Cardiac muscle cell (in vitro differentiated cells and primary cell): ENCODE results near the gene DCUN1D1. TPM values are rescaled to one million over a fixed set of nuclear protein-coding genes. Genes with fewer than 3 reads are reported as not detected.

Source experiments
- DNase-seq, 2 donors: peaks; one replicate each; pipeline versions ENCODE4 v3.0.0 to v3.0.0-alpha.2; 2010 to 2017; ENCODE audit warnings: low read depth in 1 of 2, low spot score in 1 of 2
- H3K27ac ChIP-seq: fragments of 200-600 bp; sonication (generic); 2 replicates; pipeline ENCODE4 v1.5.1; 2016
- H3K27me3 ChIP-seq: fragments of 200-600 bp; sonication (generic); 2 replicates; pipeline ENCODE4 v1.6.0; 2016; ENCODE audit warnings: control low read depth
- H3K36me3 ChIP-seq: fragments of 200-600 bp; sonication (generic); 2 replicates; pipeline ENCODE4 v1.5.1; 2016; ENCODE audit warnings: control low read depth
- H3K4me1 ChIP-seq: fragments of 200-600 bp; sonication (generic); 2 replicates; pipeline ENCODE4 v1.8.1; 2017; ENCODE audit warnings: low read depth, mild to moderate bottlenecking, mixed run types
- H3K4me3 ChIP-seq: fragments of 200-600 bp; sonication (generic); 2 replicates; pipeline ENCODE4 v1.5.1; 2016; ENCODE audit warnings: mild to moderate bottlenecking
- H3K9me3 ChIP-seq: fragments of 200-600 bp; sonication (generic); 2 replicates; pipeline ENCODE4 v1.5.1; 2017; ENCODE audit warnings: low read depth, mild to moderate bottlenecking, control low read depth
- polyA plus RNA-seq: library from polyadenylated mRNA; unstranded; fragments of >200 nt; fragmentation: Nextera tagmentation; extraction: Ambion mirVana; gene quantifications from 2 replicates; pipeline ENCODE4 v1.2.1, GENCODE V29; 2016
- total RNA-seq: library from RNA; depleted of rRNA; stranded (reverse); fragments of >200 nt; gene quantifications from 2 replicates; pipeline ENCODE4 v1.2.3, GENCODE V29; 2016
- TF ChIP-seq, protein P1 (sequence below): IDR thresholded peaks from 2 replicates; pipeline ENCODE4 v1.5.1; 2012; ENCODE audit warnings: low read depth, mild to moderate bottlenecking, low read length

DCUN1D1 gene
- total and polyA plus RNA-seq, 2 experiments from 2014 or later = 28.4 to 31.1 TPM

DNA sequence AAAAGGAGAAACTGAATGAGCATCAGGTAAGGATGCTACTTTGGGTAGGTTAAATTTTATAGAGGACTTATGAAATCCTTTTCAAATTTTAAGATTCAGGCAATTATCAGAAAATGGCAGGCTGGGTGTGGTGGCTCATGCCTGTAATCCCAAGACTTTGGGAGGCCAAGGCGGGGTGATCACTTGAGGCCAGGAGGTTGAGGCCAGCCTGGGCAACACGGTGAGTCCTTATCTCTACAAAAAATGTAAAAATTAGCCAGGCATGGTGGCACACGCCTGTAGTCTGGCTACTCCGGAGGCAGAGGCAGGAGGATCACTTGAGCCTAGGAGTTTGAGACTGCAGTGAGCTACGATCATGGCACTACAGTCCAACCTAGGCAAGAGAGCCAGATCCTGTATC is 23.1 kb downstream of the DCUN1D1 start:
- Histone ChIP-seq H3K4me3 (no peak overlapping the region), H3K27me3 (no peaks in the 10 kb centered on the region), H3K9me3 (no peaks in the 10 kb centered on the region), H3K4me1 (peaks cover 7% of the 10 kb centered on the region), H3K27ac (no peak overlapping the region), H3K36me3 (peaks cover 15% of the 10 kb centered on the region)
- TF ChIP-seq, protein P1, sequence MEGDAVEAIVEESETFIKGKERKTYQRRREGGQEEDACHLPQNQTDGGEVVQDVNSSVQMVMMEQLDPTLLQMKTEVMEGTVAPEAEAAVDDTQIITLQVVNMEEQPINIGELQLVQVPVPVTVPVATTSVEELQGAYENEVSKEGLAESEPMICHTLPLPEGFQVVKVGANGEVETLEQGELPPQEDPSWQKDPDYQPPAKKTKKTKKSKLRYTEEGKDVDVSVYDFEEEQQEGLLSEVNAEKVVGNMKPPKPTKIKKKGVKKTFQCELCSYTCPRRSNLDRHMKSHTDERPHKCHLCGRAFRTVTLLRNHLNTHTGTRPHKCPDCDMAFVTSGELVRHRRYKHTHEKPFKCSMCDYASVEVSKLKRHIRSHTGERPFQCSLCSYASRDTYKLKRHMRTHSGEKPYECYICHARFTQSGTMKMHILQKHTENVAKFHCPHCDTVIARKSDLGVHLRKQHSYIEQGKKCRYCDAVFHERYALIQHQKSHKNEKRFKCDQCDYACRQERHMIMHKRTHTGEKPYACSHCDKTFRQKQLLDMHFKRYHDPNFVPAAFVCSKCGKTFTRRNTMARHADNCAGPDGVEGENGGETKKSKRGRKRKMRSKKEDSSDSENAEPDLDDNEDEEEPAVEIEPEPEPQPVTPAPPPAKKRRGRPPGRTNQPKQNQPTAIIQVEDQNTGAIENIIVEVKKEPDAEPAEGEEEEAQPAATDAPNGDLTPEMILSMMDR = no peak
- no peak for DNase-seq

DNA sequence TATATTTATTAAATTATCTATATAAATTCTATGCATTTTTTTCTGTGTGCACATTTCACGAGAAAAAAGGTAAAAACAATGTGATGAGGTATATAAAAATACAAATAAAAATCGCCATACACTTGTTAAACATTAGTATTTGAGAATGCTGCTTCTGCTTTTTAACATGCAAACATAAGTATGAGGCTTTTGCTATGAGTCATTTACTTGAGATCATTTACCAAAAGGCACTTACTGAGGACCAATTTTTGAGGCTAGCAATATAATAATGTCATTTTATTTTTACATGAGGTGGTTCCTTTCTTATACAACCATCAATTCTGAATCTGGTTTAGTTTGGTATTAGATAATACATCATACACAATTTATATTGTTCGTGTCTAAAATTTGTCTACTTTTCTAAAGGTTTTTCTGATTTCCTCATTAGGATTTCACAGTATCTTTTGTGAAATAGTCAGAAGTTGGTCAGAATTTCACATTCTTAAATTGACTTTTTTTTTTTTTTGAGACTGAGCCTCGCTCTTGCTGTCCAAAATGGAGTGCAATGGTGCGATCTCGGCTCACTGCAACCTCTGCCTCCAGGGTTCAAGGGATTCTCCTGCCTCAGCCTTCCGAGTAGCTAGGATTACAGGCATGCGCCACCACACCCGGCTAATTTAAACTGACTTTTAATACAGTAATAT is 25.6 kb downstream of the DCUN1D1 start:
- Histone ChIP-seq H3K27ac (no peak overlapping the region), H3K4me3 (no peak overlapping the region), H3K4me1 (peaks cover 2% of the 10 kb centered on the region), H3K36me3 (peaks cover 8% of the 10 kb centered on the region), H3K9me3 (no peaks in the 10 kb centered on the region), H3K27me3 (no peaks in the 10 kb centered on the region)
- TF ChIP-seq, protein P1 = no peak
- DNase-seq = no peak

DNA sequence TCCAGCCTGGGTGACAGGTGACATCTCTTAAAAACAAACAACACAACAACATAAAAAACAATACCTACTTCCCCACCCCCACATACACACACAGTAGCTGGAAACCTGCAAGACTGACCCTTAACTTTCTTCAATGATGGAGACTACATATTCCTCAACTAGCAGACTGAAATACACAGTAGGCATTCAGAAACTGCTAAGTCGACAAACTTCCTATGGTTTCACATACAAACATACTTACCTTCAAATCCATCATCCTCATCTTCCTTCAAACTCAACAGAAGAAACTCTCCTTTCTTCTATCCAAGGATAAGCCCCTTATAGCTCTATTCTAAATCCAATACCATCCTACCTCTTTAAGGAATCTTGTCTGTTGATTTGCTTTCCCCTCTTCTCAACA is 30.6 kb downstream of the DCUN1D1 start:
- Histone ChIP-seq H3K36me3 (peaks cover 16% of the 10 kb centered on the region), H3K4me3 (no peak overlapping the region)
- TF ChIP-seq, protein P1 = no peak

DNA sequence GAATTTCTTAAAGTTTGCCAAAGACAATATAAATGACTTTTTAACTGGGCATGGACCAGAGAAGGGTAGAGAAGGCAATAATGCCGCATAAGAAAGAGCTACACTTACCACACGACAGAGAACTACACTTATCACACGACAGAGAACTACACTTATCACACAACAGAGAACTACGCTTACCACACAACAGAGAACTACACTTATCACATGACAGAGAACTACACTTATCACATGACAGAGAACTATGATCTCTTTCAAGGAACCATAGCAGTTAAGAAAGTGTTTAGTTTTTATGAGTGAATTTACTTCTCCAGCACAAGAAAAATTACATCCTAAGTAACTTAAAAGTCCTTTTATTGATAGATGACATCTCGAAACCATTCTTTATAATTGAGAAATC is 32.0 kb downstream of the DCUN1D1 start:
- Histone ChIP-seq H3K4me1 (no peaks in the 10 kb centered on the region), H3K27me3 (no peaks in the 10 kb centered on the region), H3K4me3 (no peak overlapping the region), H3K27ac (no peak overlapping the region), H3K36me3 (peaks cover 16% of the 10 kb centered on the region), H3K9me3 (no peaks in the 10 kb centered on the region)
- TF ChIP-seq, protein P1 = no peak
- DNase-seq = no peak

More for the DNA sequence above, 30.6 kb downstream of the DCUN1D1 start:
- no peak for DNase-seq
- Histone ChIP-seq H3K9me3 (no peaks in the 10 kb centered on the region), H3K27me3 (no peaks in the 10 kb centered on the region), H3K4me1 (no peaks in the 10 kb centered on the region), H3K27ac (no peak overlapping the region)

- no peak overlapping the region for H3K4me3 ChIP-seq
- H3K27me3 ChIP-seq = no peaks in the 10 kb centered on the region
- H3K4me1 ChIP-seq = no peaks in the 10 kb centered on the region
- TF ChIP-seq, protein P1 = no peak
- DNase-seq = no peak
- no peaks in the 10 kb centered on the region for H3K9me3 ChIP-seq
- H3K27ac ChIP-seq = no peak overlapping the region
- H3K36me3 ChIP-seq = peaks cover 13% of the 10 kb centered on the region
These were observed 32.5 kb downstream of the DCUN1D1 start for GRCh38 chr3:182947888-182948287.
